GM19023 (cell line): ENCODE results near the gene KCNK4.

ENCODE experiments used
- ATAC-seq: cut with Tn5 transposase; IDR thresholded peaks from one replicate; pipeline ENCODE4 v1.9.1; 2021; ENCODE audit warnings: mild to moderate bottlenecking, moderate library complexity; ENCODE audit not compliant: unreplicated experiment

KCNK4 gene

GRCh38 chr11:64253043-64253442, 38.1 kb upstream of the KCNK4 start:
- no peak for ATAC-seq

- no peak for ATAC-seq
Measured at GRCh38 chr11:64253481-64253880, 37.6 kb upstream of the KCNK4 start.

GRCh38 chr11:64254326-64254725, 36.8 kb upstream of the KCNK4 start:
- ATAC-seq: no peak

GRCh38 chr11:64255135-64256128, 35.7 kb upstream of the KCNK4 start:
- ATAC-seq: no peak

GRCh38 chr11:64256300-64256699, 34.8 kb upstream of the KCNK4 start:
- no peak for ATAC-seq

- no peak for ATAC-seq
Measured at GRCh38 chr11:64258356-64258755, 32.7 kb upstream of the KCNK4 start.

- ATAC-seq: no peak
Measured at GRCh38 chr11:64258946-64259532, 32.1 kb upstream of the KCNK4 start.

GRCh38 chr11:64259533-64260067, 31.5 kb upstream of the KCNK4 start:
- no peak for ATAC-seq

GRCh38 chr11:64260147-64260708, 30.9 kb upstream of the KCNK4 start:
- no peak for ATAC-seq

GRCh38 chr11:64261556-64262080, 29.5 kb upstream of the KCNK4 start:
- ATAC-seq: no peak

- ATAC-seq: no peak
Measured at GRCh38 chr11:64262271-64263002, 28.7 kb upstream of the KCNK4 start.

- no peak for ATAC-seq
Measured at GRCh38 chr11:64263021-64263946, 27.8 kb upstream of the KCNK4 start.

GRCh38 chr11:64263947-64264317, 27.2 kb upstream of the KCNK4 start:
- no peak for ATAC-seq

- no peak for ATAC-seq
Measured at GRCh38 chr11:64264371-64264852, 26.7 kb upstream of the KCNK4 start.

- no peak for ATAC-seq
Measured at GRCh38 chr11:64265176-64266160, 25.6 kb upstream of the KCNK4 start.

GRCh38 chr11:64266339-64266738, 24.8 kb upstream of the KCNK4 start:
- no peak for ATAC-seq

- no peak for ATAC-seq
Measured at GRCh38 chr11:64267207-64267945, 23.7 kb upstream of the KCNK4 start.
